ENCODE data around the gene IDUA. TPM values are rescaled to one million over a fixed set of nuclear protein-coding genes. Genes with fewer than 3 reads are reported as not detected.
"Not testable (repeated sequence)": the region's sequence is repeated elsewhere in the genome, so short reads cannot be mapped to it uniquely, and the experiment has no call there.

The IDUA gene
- total and polyA plus RNA-seq, 9 donors: 11.4 to 21.0 (median 14.0) TPM

DNA sequence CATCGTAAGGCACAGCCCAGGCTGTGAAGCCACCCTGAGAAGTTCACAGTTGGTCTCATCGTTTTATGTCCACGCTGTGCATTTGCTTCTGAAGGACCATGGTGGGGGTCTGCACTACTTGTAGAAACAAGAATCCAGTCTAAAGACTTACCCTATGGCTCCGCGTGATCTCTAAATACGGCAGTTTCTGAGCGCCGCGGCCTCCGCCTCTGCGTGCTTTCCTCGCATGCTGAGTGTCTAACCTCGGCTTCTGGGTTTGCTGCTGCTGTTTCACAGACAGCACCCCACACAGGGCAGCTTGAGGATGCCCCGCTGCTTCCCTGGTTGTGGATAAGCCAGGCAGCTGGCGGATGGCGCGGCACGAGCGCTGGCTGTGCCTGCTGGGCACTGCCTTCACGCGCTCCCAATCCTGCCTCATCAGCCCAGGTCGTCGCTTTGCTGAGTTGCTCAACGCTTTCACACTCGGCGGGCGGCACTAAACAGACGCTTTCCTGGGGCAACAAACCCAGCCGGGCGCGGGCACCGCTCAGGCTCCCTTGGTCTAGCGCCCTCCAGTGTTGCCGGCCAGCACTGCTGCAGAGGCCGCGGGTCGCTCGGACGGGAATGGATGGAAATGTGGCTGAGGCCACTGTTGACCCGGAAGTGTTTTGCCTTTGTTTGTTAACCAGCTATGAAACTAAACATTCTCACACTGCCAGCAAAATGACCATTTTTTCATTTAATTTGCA is 63.8 kb downstream of the IDUA start:
- Histone ChIP-seq H3K9me3 (replicated peaks; ENCODE audit: control insufficient read depth, low read depth, low read length) (no peaks in the 10 kb centered on the region), H3K4me3 (ENCODE audit: low read length) (no peak overlapping the region), H3K4me1 (ENCODE audit: control insufficient read depth, insufficient read depth, low read length) (peaks cover 42% of the 10 kb centered on the region), H3K27ac (ENCODE audit: low read length) (no peak overlapping the region), H3K27me3 (ENCODE audit: control insufficient read depth, insufficient read depth, low read length) (peaks cover 66% of the 10 kb centered on the region), H3K36me3 (ENCODE audit: control insufficient read depth, insufficient read depth, low read length) (no peaks in the 10 kb centered on the region)
- WGBS (ENCODE audit: insufficient coverage): 72% methylated on average over 34 of the region's 40 CpGs
- no peak for DNase-seq

DNA sequence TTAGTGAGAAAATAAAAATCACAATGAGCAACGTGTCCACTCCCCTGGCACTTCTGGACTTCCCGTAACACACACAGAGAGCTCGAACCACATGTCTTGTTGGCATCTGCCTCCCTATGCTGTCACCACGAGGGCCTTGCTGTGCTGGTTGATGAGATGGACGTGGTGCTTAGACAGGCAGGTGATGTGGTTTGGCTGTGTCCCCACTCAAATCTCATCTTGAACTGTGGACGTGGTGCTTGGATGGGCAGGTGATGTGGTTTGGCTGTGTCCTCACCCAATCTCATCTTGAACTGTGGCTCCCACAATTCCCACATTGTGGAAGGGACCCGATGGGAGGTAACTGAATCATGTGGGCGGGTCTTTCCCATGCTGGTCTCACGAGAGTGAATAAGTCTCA is 64.6 kb downstream of the IDUA start:
- Histone ChIP-seq H3K4me3 (ENCODE audit: low read length) (no peak overlapping the region), H3K4me1 (ENCODE audit: control insufficient read depth, insufficient read depth, low read length) (peaks cover 45% of the 10 kb centered on the region), H3K27me3 (ENCODE audit: control insufficient read depth, insufficient read depth, low read length) (peaks cover 71% of the 10 kb centered on the region), H3K9me3 (replicated peaks; ENCODE audit: control insufficient read depth, low read depth, low read length) (no peaks in the 10 kb centered on the region), H3K36me3 (ENCODE audit: control insufficient read depth, insufficient read depth, low read length) (no peaks in the 10 kb centered on the region), H3K27ac (ENCODE audit: low read length) (no peak overlapping the region)
- WGBS (ENCODE audit: insufficient coverage): 33% methylated on average over 1 of the region's 9 CpGs
- DNase-seq: no peak

DNA sequence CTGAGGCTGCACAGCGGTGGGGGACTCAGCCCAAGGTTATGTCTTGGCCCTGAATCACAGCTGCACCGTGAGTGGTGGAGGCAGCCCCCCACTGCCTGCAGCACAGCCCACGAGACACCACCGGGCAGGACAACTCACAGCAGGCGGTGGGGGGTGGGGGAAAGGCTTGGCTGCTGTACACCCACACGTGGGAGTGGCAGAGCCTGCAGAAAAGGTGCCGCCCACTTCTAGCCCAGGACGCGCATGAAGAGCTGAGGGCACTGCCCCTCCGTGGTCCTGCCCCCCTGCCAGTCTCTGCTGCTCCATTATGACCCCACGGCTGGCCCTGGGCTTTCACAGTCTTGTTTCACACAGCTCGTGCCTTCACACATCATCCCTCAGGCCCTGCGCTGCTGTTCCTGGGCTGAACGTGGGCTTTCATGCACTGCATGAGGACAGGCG is 65.4 kb downstream of the IDUA start:
- peak; percentile 10 for DNase-seq
- H3K9me3 ChIP-seq (replicated peaks; ENCODE audit: control insufficient read depth, low read depth, low read length): no peaks in the 10 kb centered on the region
- H3K4me3 ChIP-seq (ENCODE audit: low read length): no peak overlapping the region
- no peaks in the 10 kb centered on the region for H3K36me3 ChIP-seq (ENCODE audit: control insufficient read depth, insufficient read depth, low read length)
- 58% methylated on average over 12 of the region's 15 CpGs for WGBS (ENCODE audit: insufficient coverage)
- no peak overlapping the region for H3K27ac ChIP-seq (ENCODE audit: low read length)
- H3K27me3 ChIP-seq (ENCODE audit: control insufficient read depth, insufficient read depth, low read length): peaks cover 69% of the 10 kb centered on the region
- peaks cover 39% of the 10 kb centered on the region for H3K4me1 ChIP-seq (ENCODE audit: control insufficient read depth, insufficient read depth, low read length)

DNA sequence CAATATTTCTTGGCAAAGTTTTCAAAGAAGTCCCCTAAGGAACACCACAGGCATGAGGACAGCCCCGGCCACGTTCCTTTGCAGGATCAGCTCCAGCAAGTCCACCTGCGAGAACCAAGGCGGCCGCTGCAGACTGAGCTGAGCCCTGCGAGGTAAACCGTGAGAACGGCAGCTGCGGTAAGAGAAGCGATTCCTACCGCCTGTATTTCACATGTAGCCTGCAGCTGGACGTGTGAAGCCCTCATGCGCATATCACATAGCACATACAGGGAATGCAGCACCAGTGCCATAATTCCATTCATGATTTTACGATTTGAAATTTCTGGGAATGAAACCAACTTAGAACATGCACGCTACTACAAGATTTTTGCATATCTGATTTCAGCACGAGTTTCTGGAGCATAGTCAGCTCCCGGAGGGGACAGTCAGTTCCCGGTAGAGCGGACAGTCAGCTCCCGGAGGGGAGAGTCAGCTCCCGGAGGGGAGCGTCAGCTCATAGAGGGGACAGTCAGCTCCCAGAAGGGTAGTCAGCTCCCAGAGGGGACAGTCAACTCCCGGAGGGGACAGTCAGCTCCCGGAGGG is 66.3 kb downstream of the IDUA start:
- 17% methylated on average over 21 of the region's 24 CpGs for WGBS (ENCODE audit: insufficient coverage)
- peaks cover 65% of the 10 kb centered on the region for H3K27me3 ChIP-seq (ENCODE audit: control insufficient read depth, insufficient read depth, low read length)
- peak; percentile 92 for DNase-seq
- no peaks in the 10 kb centered on the region for H3K9me3 ChIP-seq (replicated peaks; ENCODE audit: control insufficient read depth, low read depth, low read length)
- no peaks in the 10 kb centered on the region for H3K36me3 ChIP-seq (ENCODE audit: control insufficient read depth, insufficient read depth, low read length)
- H3K27ac ChIP-seq (ENCODE audit: low read length): no peak overlapping the region
- no peak overlapping the region for H3K4me3 ChIP-seq (ENCODE audit: low read length)
- H3K4me1 ChIP-seq (ENCODE audit: control insufficient read depth, insufficient read depth, low read length): peaks cover 30% of the 10 kb centered on the region

DNA sequence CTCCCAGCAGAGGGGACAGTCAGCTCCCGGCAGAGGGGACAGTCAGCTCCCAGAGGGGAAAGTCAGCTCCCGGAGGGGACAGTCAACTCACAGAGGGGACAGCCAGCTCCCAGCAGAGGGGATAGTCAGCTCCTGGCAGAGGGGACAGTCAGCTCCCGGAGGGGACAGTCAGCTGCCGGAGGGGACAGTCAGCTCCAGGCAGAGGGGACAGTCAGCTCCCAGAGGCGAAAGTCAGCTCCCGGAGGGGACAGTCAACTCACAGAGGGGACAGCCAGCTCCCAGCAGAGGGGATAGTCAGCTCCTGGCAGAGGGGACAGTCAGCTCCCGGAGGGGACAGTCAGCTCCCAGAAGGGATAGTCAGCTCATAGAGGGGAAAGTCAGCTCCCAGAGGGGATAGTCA is 67.0 kb downstream of the IDUA start:
- H3K9me3 ChIP-seq (replicated peaks; ENCODE audit: control insufficient read depth, low read depth, low read length); H3K36me3 ChIP-seq (ENCODE audit: control insufficient read depth, insufficient read depth, low read length); H3K4me3 ChIP-seq (ENCODE audit: low read length); H3K27ac ChIP-seq (ENCODE audit: low read length); DNase-seq: not testable (repeated sequence)
- peaks cover 65% of the 10 kb centered on the region for H3K27me3 ChIP-seq (ENCODE audit: control insufficient read depth, insufficient read depth, low read length)
- H3K4me1 ChIP-seq (ENCODE audit: control insufficient read depth, insufficient read depth, low read length): peaks cover 30% of the 10 kb centered on the region
- 63% methylated on average over 2 of the region's 7 CpGs for WGBS (ENCODE audit: insufficient coverage)

Other genes starting within 250 kb of the IDUA start
- gene CPLX1, start 160.9 kb upstream of the IDUA start, total RNA-seq: 0.13 TPM
- gene CPLX1, start 160.9 kb upstream of the IDUA start, polyA plus RNA-seq (ENCODE audit: insufficient read depth in 1 of 8, insufficient read length in 8 of 8, low replicate concordance in 1 of 8): under 1 TPM; 0.09 to 0.91 (median 0.33) TPM
- gene GAK, start 54.7 kb upstream of the IDUA start, total RNA-seq: 30.4 TPM
- gene GAK, start 54.7 kb upstream of the IDUA start, polyA plus RNA-seq (ENCODE audit: insufficient read depth in 1 of 8, insufficient read length in 8 of 8, low replicate concordance in 1 of 8): 10 to 100 TPM; 26.4 to 44.0 (median 35.2) TPM
- gene TMEM175, start 54.6 kb upstream of the IDUA start, total RNA-seq: 9.8 TPM
- 10 to 100 TPM; 15.9 to 22.2 (median 18.8) TPM for gene TMEM175, start 54.6 kb upstream of the IDUA start, polyA plus RNA-seq (ENCODE audit: insufficient read depth in 1 of 8, insufficient read length in 8 of 8, low replicate concordance in 1 of 8)
- gene DGKQ, start 13.5 kb upstream of the IDUA start, total RNA-seq: 3.9 TPM
- gene DGKQ, start 13.5 kb upstream of the IDUA start, polyA plus RNA-seq (ENCODE audit: insufficient read depth in 1 of 8, insufficient read length in 8 of 8, low replicate concordance in 1 of 8): 1 to 10 TPM; 4.5 to 7.8 (median 4.7) TPM
- gene SLC26A1, start 6.4 kb downstream of the IDUA start, total RNA-seq: 0.58 TPM
- gene SLC26A1, start 6.4 kb downstream of the IDUA start, polyA plus RNA-seq (ENCODE audit: insufficient read depth in 1 of 8, insufficient read length in 8 of 8, low replicate concordance in 1 of 8): 1 to 10 TPM; 2.2 to 5.3 (median 3.5) TPM
- 97.6 TPM for gene FGFRL1, start 24.6 kb downstream of the IDUA start, total RNA-seq
- 100 to 1,000 TPM in 7 of 8 donors, 10 to 100 TPM in 1; 90.4 to 203 (median 170) TPM for gene FGFRL1, start 24.6 kb downstream of the IDUA start, polyA plus RNA-seq (ENCODE audit: insufficient read depth in 1 of 8, insufficient read length in 8 of 8, low replicate concordance in 1 of 8)
- 3.2 TPM for gene RNF212, start 126.5 kb downstream of the IDUA start, total RNA-seq
- 1 to 10 TPM; 2.3 to 6.0 (median 4.4) TPM for gene RNF212, start 126.5 kb downstream of the IDUA start, polyA plus RNA-seq (ENCODE audit: insufficient read depth in 1 of 8, insufficient read length in 8 of 8, low replicate concordance in 1 of 8)
- 54.3 TPM for gene SPON2, start 185.5 kb downstream of the IDUA start, total RNA-seq
- 10 to 100 TPM; 40.9 to 87.8 (median 59.0) TPM for gene SPON2, start 185.5 kb downstream of the IDUA start, polyA plus RNA-seq (ENCODE audit: insufficient read depth in 1 of 8, insufficient read length in 8 of 8, low replicate concordance in 1 of 8)

All from muscle of leg (tissue), 11 donors.